ENCODE measurements around the gene MED27.
"Not testable (repeated sequence)": the region's sequence is repeated elsewhere in the genome, so short reads cannot be mapped to it uniquely, and the experiment has no call there.

MED27 gene

GRCh38 chr9:131937451-131937850, 142.2 kb downstream of the MED27 start:
- no peak for DNase-seq (ENCODE audit: extremely low read depth in 1 of 2, low read depth in 1 of 2)

- no peak for DNase-seq (ENCODE audit: extremely low read depth in 1 of 2, low read depth in 1 of 2)
Measured at GRCh38 chr9:131936929-131937328, 142.7 kb downstream of the MED27 start.

GRCh38 chr9:131934673-131935072, 145.0 kb downstream of the MED27 start:
- no peak for DNase-seq (ENCODE audit: extremely low read depth in 1 of 2, low read depth in 1 of 2)

- DNase-seq (ENCODE audit: extremely low read depth in 1 of 2, low read depth in 1 of 2): no peak
Measured at GRCh38 chr9:131927091-131927490, 152.6 kb downstream of the MED27 start.

GRCh38 chr9:131926360-131926922, 153.2 kb downstream of the MED27 start:
- no peak for DNase-seq (ENCODE audit: extremely low read depth in 1 of 2, low read depth in 1 of 2)

- DNase-seq (ENCODE audit: extremely low read depth in 1 of 2, low read depth in 1 of 2): no peak
Measured at GRCh38 chr9:131925677-131926177, 153.9 kb downstream of the MED27 start.

GRCh38 chr9:131923766-131924165, 155.9 kb downstream of the MED27 start:
- DNase-seq (ENCODE audit: extremely low read depth in 1 of 2, low read depth in 1 of 2): no peak

- DNase-seq (ENCODE audit: extremely low read depth in 1 of 2, low read depth in 1 of 2): no peak
Measured at GRCh38 chr9:131923132-131923671, 156.5 kb downstream of the MED27 start.

- not testable (repeated sequence) for DNase-seq (ENCODE audit: extremely low read depth in 1 of 2, low read depth in 1 of 2)
Measured at GRCh38 chr9:131921635-131922034, 158.0 kb downstream of the MED27 start.

GRCh38 chr9:131919216-131919615, 160.5 kb downstream of the MED27 start:
- DNase-seq (ENCODE audit: extremely low read depth in 1 of 2, low read depth in 1 of 2): no peak

GRCh38 chr9:131918481-131918880, 161.2 kb downstream of the MED27 start:
- DNase-seq (ENCODE audit: extremely low read depth in 1 of 2, low read depth in 1 of 2): no peak

- DNase-seq (ENCODE audit: extremely low read depth in 1 of 2, low read depth in 1 of 2): no peak
Measured at GRCh38 chr9:131917009-131917408, 162.7 kb downstream of the MED27 start.

- DNase-seq (ENCODE audit: extremely low read depth in 1 of 2, low read depth in 1 of 2): no peak
Measured at GRCh38 chr9:131915181-131915580, 164.5 kb downstream of the MED27 start.

GRCh38 chr9:131912671-131913070, 167.0 kb downstream of the MED27 start:
- no peak for DNase-seq (ENCODE audit: extremely low read depth in 1 of 2, low read depth in 1 of 2)

GRCh38 chr9:131912069-131912468, 167.6 kb downstream of the MED27 start:
- no peak for DNase-seq (ENCODE audit: extremely low read depth in 1 of 2, low read depth in 1 of 2)

- DNase-seq (ENCODE audit: extremely low read depth in 1 of 2, low read depth in 1 of 2): no peak
Measured at GRCh38 chr9:131910572-131910971, 169.1 kb downstream of the MED27 start.

- DNase-seq (ENCODE audit: extremely low read depth in 1 of 2, low read depth in 1 of 2): no peak
Measured at GRCh38 chr9:131905144-131905543, 174.5 kb downstream of the MED27 start.

- DNase-seq (ENCODE audit: extremely low read depth in 1 of 2, low read depth in 1 of 2): no peak
Measured at GRCh38 chr9:131899296-131900228, 180.1 kb downstream of the MED27 start.

- no peak for DNase-seq (ENCODE audit: extremely low read depth in 1 of 2, low read depth in 1 of 2)
Measured at GRCh38 chr9:131892902-131893500, 186.7 kb downstream of the MED27 start.

GRCh38 chr9:131892162-131892707, 187.4 kb downstream of the MED27 start:
- no peak for DNase-seq (ENCODE audit: extremely low read depth in 1 of 2, low read depth in 1 of 2)

- no peak for DNase-seq (ENCODE audit: extremely low read depth in 1 of 2, low read depth in 1 of 2)
Measured at GRCh38 chr9:131891598-131891997, 188.1 kb downstream of the MED27 start.

Data from activated CD8-positive, alpha-beta memory T cell treated with anti-CD3 and anti-CD28 coated beads for 1 hour (primary cell).